C4-2B (cell line): ENCODE data around the gene RBPMS2.
"Not testable (repeated sequence)": the region's sequence is repeated elsewhere in the genome, so short reads cannot be mapped to it uniquely, and the experiment has no call there.

ENCODE experiments used
- CTCF ChIP-seq: fragments of 450-650 bp; conservative IDR thresholded peaks from 2 replicates; pipeline ENCODE4 v1.5.1; 2017; ENCODE audit warnings: mild to moderate bottlenecking
- ZFX ChIP-seq: fragments of 450-650 bp; IDR thresholded peaks from 2 replicates; pipeline ENCODE4 v1.6.1; 2017

GRCh38 chr15:64798905-64799304 lies 23.5 kb upstream of the RBPMS2 start:
- TF ChIP-seq CTCF, ZFX: not testable (repeated sequence)
